ENCODE measurements around the gene RPL32. TPM values are rescaled to one million over a fixed set of nuclear protein-coding genes. Genes with fewer than 3 reads are reported as not detected.

Gene RPL32
- total RNA-seq, 1 donor: 524 TPM

DNA sequence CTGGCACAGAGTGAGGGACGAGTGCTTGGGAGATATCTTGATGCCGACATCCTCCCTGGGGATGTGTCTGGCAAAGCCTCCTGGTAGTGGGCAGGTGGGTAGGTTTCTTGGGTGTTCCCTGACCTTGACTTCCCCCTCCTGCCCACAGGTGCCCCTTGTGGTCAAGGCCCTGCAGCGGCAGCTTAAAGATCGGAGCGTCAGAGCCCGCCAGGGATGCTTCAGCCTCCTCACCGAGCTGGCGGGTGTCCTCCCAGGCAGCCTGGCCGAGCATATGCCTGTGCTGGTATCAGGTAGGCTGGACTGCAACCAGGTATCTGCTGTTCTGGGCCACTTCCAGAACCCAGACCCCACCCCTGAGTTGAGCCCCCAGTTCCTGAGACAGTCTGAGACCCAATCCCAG lies 25.6 kb downstream of the RPL32 start:
- Histone ChIP-seq H3K4me1 (ENCODE audit: insufficient read depth, low read length) (no peaks in the 10 kb centered on the region), H2AFZ (ENCODE audit: low read length) (no peak overlapping the region), H4K20me1 (ENCODE audit: insufficient read depth, low read length) (no peaks in the 10 kb centered on the region), H3K79me2 (ENCODE audit: insufficient read depth, low read length) (no peaks in the 10 kb centered on the region), H3K36me3 (ENCODE audit: insufficient read depth, low read length) (no peaks in the 10 kb centered on the region), H3K4me3 (ENCODE audit: insufficient read depth, low read length) (no peak overlapping the region), H3K9me3 (ENCODE audit: low read depth, low read length) (no peaks in the 10 kb centered on the region), H3K4me2 (ENCODE audit: insufficient read depth, low read length) (no peak overlapping the region), H3K27me3 (ENCODE audit: insufficient read depth, low read length) (no peaks in the 10 kb centered on the region), H3K27ac (ENCODE audit: low read depth, low read length) (no peak overlapping the region)
- no peak for DNase-seq (ENCODE audit: insufficient read length, low spot score, missing footprints)
- TF ChIP-seq, protein P1, sequence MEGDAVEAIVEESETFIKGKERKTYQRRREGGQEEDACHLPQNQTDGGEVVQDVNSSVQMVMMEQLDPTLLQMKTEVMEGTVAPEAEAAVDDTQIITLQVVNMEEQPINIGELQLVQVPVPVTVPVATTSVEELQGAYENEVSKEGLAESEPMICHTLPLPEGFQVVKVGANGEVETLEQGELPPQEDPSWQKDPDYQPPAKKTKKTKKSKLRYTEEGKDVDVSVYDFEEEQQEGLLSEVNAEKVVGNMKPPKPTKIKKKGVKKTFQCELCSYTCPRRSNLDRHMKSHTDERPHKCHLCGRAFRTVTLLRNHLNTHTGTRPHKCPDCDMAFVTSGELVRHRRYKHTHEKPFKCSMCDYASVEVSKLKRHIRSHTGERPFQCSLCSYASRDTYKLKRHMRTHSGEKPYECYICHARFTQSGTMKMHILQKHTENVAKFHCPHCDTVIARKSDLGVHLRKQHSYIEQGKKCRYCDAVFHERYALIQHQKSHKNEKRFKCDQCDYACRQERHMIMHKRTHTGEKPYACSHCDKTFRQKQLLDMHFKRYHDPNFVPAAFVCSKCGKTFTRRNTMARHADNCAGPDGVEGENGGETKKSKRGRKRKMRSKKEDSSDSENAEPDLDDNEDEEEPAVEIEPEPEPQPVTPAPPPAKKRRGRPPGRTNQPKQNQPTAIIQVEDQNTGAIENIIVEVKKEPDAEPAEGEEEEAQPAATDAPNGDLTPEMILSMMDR (IDR thresholded peaks at IDR 0.05; ENCODE audit: extremely low read depth, low read depth, low read length): no peak

DNA sequence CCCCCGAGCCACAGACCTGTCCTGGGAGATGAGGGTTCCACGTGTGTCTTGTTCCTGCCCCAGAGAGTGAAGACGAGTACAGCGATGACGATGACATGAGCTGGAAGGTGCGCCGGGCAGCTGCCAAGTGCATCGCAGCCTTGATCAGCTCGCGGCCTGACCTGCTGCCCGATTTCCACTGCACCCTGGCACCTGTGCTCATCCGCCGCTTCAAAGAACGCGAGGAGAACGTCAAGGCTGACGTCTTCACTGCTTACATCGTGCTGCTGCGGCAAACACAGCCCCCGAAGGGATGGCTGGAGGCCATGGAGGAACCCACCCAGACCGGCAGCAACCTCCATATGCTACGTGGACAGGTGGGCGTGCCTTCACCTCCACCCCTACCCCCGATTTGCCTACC lies 26.3 kb downstream of the RPL32 start:
- TF ChIP-seq, protein P1 (IDR thresholded peaks at IDR 0.05; ENCODE audit: extremely low read depth, low read depth, low read length): no peak
- Histone ChIP-seq H3K79me2 (ENCODE audit: insufficient read depth, low read length) (no peaks in the 10 kb centered on the region), H2AFZ (ENCODE audit: low read length) (no peak overlapping the region), H3K36me3 (ENCODE audit: insufficient read depth, low read length) (no peaks in the 10 kb centered on the region), H3K27me3 (ENCODE audit: insufficient read depth, low read length) (no peaks in the 10 kb centered on the region), H4K20me1 (ENCODE audit: insufficient read depth, low read length) (no peaks in the 10 kb centered on the region), H3K4me2 (ENCODE audit: insufficient read depth, low read length) (no peak overlapping the region), H3K27ac (ENCODE audit: low read depth, low read length) (no peak overlapping the region), H3K4me1 (ENCODE audit: insufficient read depth, low read length) (no peaks in the 10 kb centered on the region), H3K4me3 (ENCODE audit: insufficient read depth, low read length) (no peak overlapping the region), H3K9me3 (ENCODE audit: low read depth, low read length) (no peaks in the 10 kb centered on the region)
- DNase-seq (ENCODE audit: insufficient read length, low spot score, missing footprints): no peak

DNA sequence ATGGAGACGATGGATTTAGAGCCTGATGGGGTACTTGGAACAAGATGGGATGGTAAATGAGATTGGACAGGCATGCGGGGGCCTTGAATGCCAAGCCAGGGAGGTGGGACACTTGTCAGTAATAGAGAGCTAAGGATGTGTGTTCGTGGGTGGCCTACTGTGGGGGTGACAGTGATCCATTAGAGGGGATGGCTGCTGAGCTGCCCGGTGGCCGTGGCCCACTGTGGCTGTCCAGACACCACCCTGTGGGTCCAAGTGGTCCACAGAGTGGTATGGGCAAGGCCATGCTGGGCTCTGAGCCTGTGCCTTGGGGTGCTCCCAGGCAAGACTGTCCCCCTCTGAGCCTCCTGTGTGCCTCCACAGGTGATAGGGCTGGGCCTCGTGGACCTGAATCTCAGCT lies 27.4 kb downstream of the RPL32 start:
- H4K20me1 ChIP-seq (ENCODE audit: insufficient read depth, low read length): no peaks in the 10 kb centered on the region
- H3K79me2 ChIP-seq (ENCODE audit: insufficient read depth, low read length): no peaks in the 10 kb centered on the region
- peak; percentile 60 for DNase-seq (ENCODE audit: insufficient read length, low spot score, missing footprints)
- H3K4me1 ChIP-seq (ENCODE audit: insufficient read depth, low read length): peaks cover 3% of the 10 kb centered on the region
- H3K4me2 ChIP-seq (ENCODE audit: insufficient read depth, low read length): no peak overlapping the region
- no peaks in the 10 kb centered on the region for H3K9me3 ChIP-seq (ENCODE audit: low read depth, low read length)
- no peaks in the 10 kb centered on the region for H3K27me3 ChIP-seq (ENCODE audit: insufficient read depth, low read length)
- TF ChIP-seq, protein P1 (IDR thresholded peaks at IDR 0.05; ENCODE audit: extremely low read depth, low read depth, low read length): no peak
- no peak overlapping the region for H3K4me3 ChIP-seq (ENCODE audit: insufficient read depth, low read length)
- H2AFZ ChIP-seq (ENCODE audit: low read length): no peak overlapping the region
- no peaks in the 10 kb centered on the region for H3K36me3 ChIP-seq (ENCODE audit: insufficient read depth, low read length)
- no peak overlapping the region for H3K27ac ChIP-seq (ENCODE audit: low read depth, low read length)

DNA sequence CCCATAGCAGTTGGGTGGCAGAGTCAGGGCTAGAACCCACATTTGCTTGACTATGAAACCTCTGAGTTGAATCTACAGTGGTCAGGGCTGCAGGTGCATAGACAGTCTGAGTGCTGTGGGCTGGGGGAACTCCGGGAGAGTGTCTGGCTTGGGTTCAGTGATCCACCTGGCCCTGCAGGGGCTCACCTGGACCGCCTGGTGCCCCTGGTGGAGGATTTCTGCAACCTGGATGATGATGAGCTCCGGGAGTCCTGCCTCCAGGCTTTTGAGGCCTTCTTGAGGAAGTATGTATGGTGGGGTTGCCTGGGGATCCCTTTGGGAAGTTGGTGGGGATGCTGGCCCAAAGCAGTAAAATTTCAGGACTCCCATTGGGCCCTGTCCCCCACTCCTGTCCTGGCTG lies 28.6 kb downstream of the RPL32 start:
- Histone ChIP-seq H3K27ac (ENCODE audit: low read depth, low read length) (no peak overlapping the region), H3K4me1 (ENCODE audit: insufficient read depth, low read length) (peaks cover 3% of the 10 kb centered on the region), H4K20me1 (ENCODE audit: insufficient read depth, low read length) (no peaks in the 10 kb centered on the region), H2AFZ (ENCODE audit: low read length) (no peak overlapping the region), H3K9me3 (ENCODE audit: low read depth, low read length) (no peaks in the 10 kb centered on the region), H3K36me3 (ENCODE audit: insufficient read depth, low read length) (no peaks in the 10 kb centered on the region), H3K4me2 (ENCODE audit: insufficient read depth, low read length) (no peak overlapping the region), H3K4me3 (ENCODE audit: insufficient read depth, low read length) (no peak overlapping the region), H3K27me3 (ENCODE audit: insufficient read depth, low read length) (no peaks in the 10 kb centered on the region), H3K79me2 (ENCODE audit: insufficient read depth, low read length) (no peaks in the 10 kb centered on the region)
- TF ChIP-seq, protein P1 (IDR thresholded peaks at IDR 0.05; ENCODE audit: extremely low read depth, low read depth, low read length): no peak
- no peak for DNase-seq (ENCODE audit: insufficient read length, low spot score, missing footprints)

Measured in osteoblast (primary cell).